ENCODE measurements around the gene LRRC14B. TPM values are rescaled to one million over a fixed set of nuclear protein-coding genes. Genes with fewer than 3 reads are reported as not detected.

LRRC14B gene
- total and polyA plus RNA-seq, 4 donors, result 0.09 TPM; not detected in 3

- Histone ChIP-seq H3K4me3 (ENCODE audit: low read depth in 1 of 3, low read length in 3 of 3) (no peak overlapping the region), H3K36me3 (ENCODE audit: control insufficient read depth in 4 of 4, insufficient read depth in 3 of 4, low read depth in 1 of 4, low read length in 3 of 4) (no peaks in the 10 kb centered on the region), H3K27ac (ENCODE audit: low read depth in 1 of 2, low read length in 2 of 2) (no peak overlapping the region), H3K27me3 (ENCODE audit: control insufficient read depth in 4 of 4, insufficient read depth in 4 of 4, low read length in 3 of 4) (peaks cover 0 to 3% (median 0%) of the 10 kb centered on the region in 4 donors), H3K9ac (ENCODE audit: low read depth in 1 of 2, low read length in 2 of 2) (no peak overlapping the region), H3K4me1 (ENCODE audit: control insufficient read depth in 4 of 4, insufficient read depth in 4 of 4, low read length in 3 of 4) (no peaks in the 10 kb centered on the region), H3K9me3 (ENCODE audit: control insufficient read depth in 4 of 4, low read length in 3 of 4) (no peaks in the 10 kb centered on the region)
- WGBS, result 83% methylated on average over 11 of the region's 11 CpGs
- no peak for TF ChIP-seq YY1 (IDR thresholded peaks at IDR 0.05)
- no peak for TF ChIP-seq HNF4G (IDR thresholded peaks at IDR 0.05)
- no peak for TF ChIP-seq MAX (IDR thresholded peaks at IDR 0.05)
- TF ChIP-seq RXRA (IDR thresholded peaks at IDR 0.05), result no peak
- no peak for TF ChIP-seq FOXA1 (IDR thresholded peaks at IDR 0.05)
- TF ChIP-seq JUND (IDR thresholded peaks at IDR 0.05), result no peak
- no peak for TF ChIP-seq CTCF (IDR thresholded peaks at IDR 0.05; ENCODE audit: low read depth, low read length, missing input control)
- TF ChIP-seq RAD21 (IDR thresholded peaks at IDR 0.05), result no peak
- no peak for DNase-seq (ENCODE audit: low spot score)
Measured at GRCh38 chr5:176296-176823, 14.9 kb upstream of the LRRC14B start.

DNA sequence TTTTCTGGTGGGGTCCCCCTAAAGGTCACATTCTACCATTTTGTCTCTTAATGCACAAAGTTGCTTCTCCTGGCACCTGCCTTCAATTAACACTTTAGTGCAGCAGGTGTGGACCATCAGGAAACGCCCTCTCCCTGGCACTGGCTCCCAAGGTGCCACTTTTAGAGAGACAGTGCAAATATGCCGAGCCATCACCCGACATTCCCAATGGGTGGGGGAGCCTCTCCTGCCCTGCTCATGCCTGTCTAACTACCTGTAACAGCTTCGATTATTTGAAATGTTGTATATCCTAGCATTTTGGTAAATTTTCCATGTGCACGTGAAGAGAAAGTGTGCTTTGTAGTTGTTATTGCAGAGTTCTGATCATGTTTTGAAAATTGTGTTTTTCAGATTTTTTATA, 13.2 kb upstream of the LRRC14B start:
- TF ChIP-seq NR2F2 (IDR thresholded peaks at IDR 0.05) (no peak), HNF4A (conservative IDR thresholded peaks at IDR 0.05) (no peak), EGR1 (IDR thresholded peaks at IDR 0.05; ENCODE audit: low read depth in 2 of 2) (no peak), SP1 (IDR thresholded peaks at IDR 0.05) (no peak), RXRA (IDR thresholded peaks at IDR 0.05) (no peak), CTCF (IDR thresholded peaks at IDR 0.05; ENCODE audit: low read depth, low read length, missing input control) (no peak), JUND (IDR thresholded peaks at IDR 0.05) (no peak), ZBTB33 (IDR thresholded peaks at IDR 0.05) (no peak), YY1 (IDR thresholded peaks at IDR 0.05) (no peak), HNF4G (IDR thresholded peaks at IDR 0.05) (no peak), MAX (IDR thresholded peaks at IDR 0.05) (no peak), RAD21 (IDR thresholded peaks at IDR 0.05) (no peak), FOXA2 (IDR thresholded peaks at IDR 0.05) (no peak), GABPA (IDR thresholded peaks at IDR 0.05 in 1 of 2, conservative IDR thresholded peaks at IDR 0.05 in 1 of 2) (no peak), FOXA1 (IDR thresholded peaks at IDR 0.05) (no peak), TAF1 (conservative IDR thresholded peaks at IDR 0.05) (no peak)
- TF ChIP-seq, protein P1, sequence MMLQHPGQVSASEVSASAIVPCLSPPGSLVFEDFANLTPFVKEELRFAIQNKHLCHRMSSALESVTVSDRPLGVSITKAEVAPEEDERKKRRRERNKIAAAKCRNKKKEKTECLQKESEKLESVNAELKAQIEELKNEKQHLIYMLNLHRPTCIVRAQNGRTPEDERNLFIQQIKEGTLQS (IDR thresholded peaks at IDR 0.05), result no peak
- TF ChIP-seq, protein P2, sequence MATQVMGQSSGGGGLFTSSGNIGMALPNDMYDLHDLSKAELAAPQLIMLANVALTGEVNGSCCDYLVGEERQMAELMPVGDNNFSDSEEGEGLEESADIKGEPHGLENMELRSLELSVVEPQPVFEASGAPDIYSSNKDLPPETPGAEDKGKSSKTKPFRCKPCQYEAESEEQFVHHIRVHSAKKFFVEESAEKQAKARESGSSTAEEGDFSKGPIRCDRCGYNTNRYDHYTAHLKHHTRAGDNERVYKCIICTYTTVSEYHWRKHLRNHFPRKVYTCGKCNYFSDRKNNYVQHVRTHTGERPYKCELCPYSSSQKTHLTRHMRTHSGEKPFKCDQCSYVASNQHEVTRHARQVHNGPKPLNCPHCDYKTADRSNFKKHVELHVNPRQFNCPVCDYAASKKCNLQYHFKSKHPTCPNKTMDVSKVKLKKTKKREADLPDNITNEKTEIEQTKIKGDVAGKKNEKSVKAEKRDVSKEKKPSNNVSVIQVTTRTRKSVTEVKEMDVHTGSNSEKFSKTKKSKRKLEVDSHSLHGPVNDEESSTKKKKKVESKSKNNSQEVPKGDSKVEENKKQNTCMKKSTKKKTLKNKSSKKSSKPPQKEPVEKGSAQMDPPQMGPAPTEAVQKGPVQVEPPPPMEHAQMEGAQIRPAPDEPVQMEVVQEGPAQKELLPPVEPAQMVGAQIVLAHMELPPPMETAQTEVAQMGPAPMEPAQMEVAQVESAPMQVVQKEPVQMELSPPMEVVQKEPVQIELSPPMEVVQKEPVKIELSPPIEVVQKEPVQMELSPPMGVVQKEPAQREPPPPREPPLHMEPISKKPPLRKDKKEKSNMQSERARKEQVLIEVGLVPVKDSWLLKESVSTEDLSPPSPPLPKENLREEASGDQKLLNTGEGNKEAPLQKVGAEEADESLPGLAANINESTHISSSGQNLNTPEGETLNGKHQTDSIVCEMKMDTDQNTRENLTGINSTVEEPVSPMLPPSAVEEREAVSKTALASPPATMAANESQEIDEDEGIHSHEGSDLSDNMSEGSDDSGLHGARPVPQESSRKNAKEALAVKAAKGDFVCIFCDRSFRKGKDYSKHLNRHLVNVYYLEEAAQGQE (IDR thresholded peaks at IDR 0.05), result no peak
- no peaks in the 10 kb centered on the region for H3K4me1 ChIP-seq (ENCODE audit: control insufficient read depth in 4 of 4, insufficient read depth in 4 of 4, low read length in 3 of 4)
- H3K27ac ChIP-seq (ENCODE audit: low read depth in 1 of 2, low read length in 2 of 2), result no peak overlapping the region
- peaks cover 0 to 3% (median 0%) of the 10 kb centered on the region in 4 donors for H3K27me3 ChIP-seq (ENCODE audit: control insufficient read depth in 4 of 4, insufficient read depth in 4 of 4, low read length in 3 of 4)
- no peaks in the 10 kb centered on the region for H3K9me3 ChIP-seq (ENCODE audit: control insufficient read depth in 4 of 4, low read length in 3 of 4)
- H3K4me3 ChIP-seq (ENCODE audit: low read depth in 1 of 3, low read length in 3 of 3), result no peak overlapping the region
- no peaks in the 10 kb centered on the region for H3K36me3 ChIP-seq (ENCODE audit: control insufficient read depth in 4 of 4, insufficient read depth in 3 of 4, low read depth in 1 of 4, low read length in 3 of 4)
- WGBS, result 69% methylated on average over 5 of the region's 5 CpGs
- no peak for DNase-seq (ENCODE audit: low spot score)
- H3K9ac ChIP-seq (ENCODE audit: low read depth in 1 of 2, low read length in 2 of 2), result no peak overlapping the region

Measured in liver (tissue), 9 donors.